Left renal cortex interstitium (tissue), 4 donors: Measurements from ENCODE around the gene TFB1M. TPM values are rescaled to one million over a fixed set of nuclear protein-coding genes. Genes with fewer than 3 reads are reported as not detected.
A peak's percentile ranks its signal among the peaks of the same experiment; 100 is the strongest.
"Not testable (repeated sequence)": the region's sequence is repeated elsewhere in the genome, so short reads cannot be mapped to it uniquely, and the experiment has no call there.

Source experiments
- DNase-seq, 4 donors: peaks; one replicate each; pipeline ENCODE4 v3.0.0-alpha.2; 2013; ENCODE audit warnings: low read depth in 4 of 4, low spot score in 2 of 4, missing footprints in 1 of 4
- polyA plus RNA-seq, 4 donors: library from polyadenylated mRNA; unstranded; fragments of 120-200 nt; gene quantifications; one replicate each; pipeline ENCODE4 v1.2.1, GENCODE V29; 2013; ENCODE audit not compliant: insufficient read length in 4 of 4

The TFB1M gene
- polyA plus RNA-seq, 4 donors, result 16.4 to 28.2 (median 20.1) TPM

GRCh38 chr6:155330133-155330734, 15.9 kb upstream of the TFB1M start:
- no peak for DNase-seq

- DNase-seq, result no peak
These were observed 15.3 kb upstream of the TFB1M start for GRCh38 chr6:155329460-155330132.

- DNase-seq, result no peak
These were observed 14.5 kb upstream of the TFB1M start for GRCh38 chr6:155328539-155329459.

GRCh38 chr6:155328074-155328538, 13.8 kb upstream of the TFB1M start:
- DNase-seq, result no peak

- peak; percentile 37 to 61 (median 50) for DNase-seq
These were observed 13.2 kb upstream of the TFB1M start for GRCh38 chr6:155327326-155328073.

- DNase-seq, result no peak
These were observed 11.6 kb upstream of the TFB1M start for GRCh38 chr6:155325700-155326516.

- DNase-seq, result no peak
These were observed 10.7 kb upstream of the TFB1M start for GRCh38 chr6:155324993-155325392.

GRCh38 chr6:155324172-155324571, 9.9 kb upstream of the TFB1M start:
- DNase-seq, result no peak

GRCh38 chr6:155319902-155320301, 5.6 kb upstream of the TFB1M start:
- DNase-seq, result no peak

GRCh38 chr6:155317186-155317585, 2.9 kb upstream of the TFB1M start:
- DNase-seq, result no peak

GRCh38 chr6:155316419-155316818, 2.1 kb upstream of the TFB1M start:
- DNase-seq, result no peak

- DNase-seq, result no peak
These were observed 1.2 kb upstream of the TFB1M start for GRCh38 chr6:155315516-155315871.

GRCh38 chr6:155314773-155315515, 660 bp upstream of the TFB1M start:
- DNase-seq, result peak in 1 of 4 donors; percentile 39

GRCh38 chr6:155313602-155314091, 637 bp downstream of the TFB1M start:
- peak in 1 of 4 donors; percentile 21 for DNase-seq

- DNase-seq, result not testable (repeated sequence)
These were observed 1.3 kb downstream of the TFB1M start for GRCh38 chr6:155312950-155313349.

GRCh38 chr6:155311583-155311982, 2.7 kb downstream of the TFB1M start:
- DNase-seq, result no peak

- no peak for DNase-seq
These were observed 3.2 kb downstream of the TFB1M start for GRCh38 chr6:155311086-155311485.

GRCh38 chr6:155310596-155310995, 3.7 kb downstream of the TFB1M start:
- DNase-seq, result no peak

- no peak for DNase-seq
These were observed 5.1 kb downstream of the TFB1M start for GRCh38 chr6:155309150-155309549.
